Measurements from ENCODE around the gene MAP2K6. TPM values are rescaled to one million over a fixed set of nuclear protein-coding genes. Genes with fewer than 3 reads are reported as not detected.

Gene MAP2K6
- total RNA-seq, 4 donors from 2014 or later: 3.6 to 5.6 (median 4.4) TPM

DNA sequence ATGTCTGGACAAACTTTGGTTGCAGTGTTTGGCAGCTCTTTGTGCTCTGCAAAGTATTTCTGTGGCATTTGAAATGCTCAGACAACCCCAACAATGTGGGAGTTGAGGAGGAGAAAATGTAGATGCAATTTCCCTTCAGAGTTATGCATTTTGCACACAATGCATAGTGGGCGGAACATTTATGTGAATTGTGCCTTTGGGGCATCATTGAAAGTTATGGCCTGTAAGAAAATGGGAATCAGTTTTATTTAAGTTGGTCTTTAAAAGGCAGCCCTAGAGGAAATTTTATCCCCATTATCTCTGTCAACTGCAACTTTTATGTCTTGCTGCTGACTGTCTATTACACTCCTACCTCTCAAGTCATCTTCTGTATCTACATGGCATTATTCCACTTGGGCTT lies 176.2 kb downstream of the MAP2K6 start:
- Histone ChIP-seq H3K4me1 (peaks cover 0 to 10% of the 10 kb centered on the region in 2 donors), H3K36me3 (no peaks in the 10 kb centered on the region), H3K9me3 (no peaks in the 10 kb centered on the region), H3K27me3 (no peaks in the 10 kb centered on the region), H3K27ac (no peak overlapping the region), H3K4me3 (replicated peaks in 1 of 3) (no peak overlapping the region)
- 100% methylated on average over 1 of the region's 1 CpG for WGBS, 2 donors
- intact Hi-C loops (cut with DNase I): no loop called here
- no peak for DNase-seq
- TF ChIP-seq, protein P1, sequence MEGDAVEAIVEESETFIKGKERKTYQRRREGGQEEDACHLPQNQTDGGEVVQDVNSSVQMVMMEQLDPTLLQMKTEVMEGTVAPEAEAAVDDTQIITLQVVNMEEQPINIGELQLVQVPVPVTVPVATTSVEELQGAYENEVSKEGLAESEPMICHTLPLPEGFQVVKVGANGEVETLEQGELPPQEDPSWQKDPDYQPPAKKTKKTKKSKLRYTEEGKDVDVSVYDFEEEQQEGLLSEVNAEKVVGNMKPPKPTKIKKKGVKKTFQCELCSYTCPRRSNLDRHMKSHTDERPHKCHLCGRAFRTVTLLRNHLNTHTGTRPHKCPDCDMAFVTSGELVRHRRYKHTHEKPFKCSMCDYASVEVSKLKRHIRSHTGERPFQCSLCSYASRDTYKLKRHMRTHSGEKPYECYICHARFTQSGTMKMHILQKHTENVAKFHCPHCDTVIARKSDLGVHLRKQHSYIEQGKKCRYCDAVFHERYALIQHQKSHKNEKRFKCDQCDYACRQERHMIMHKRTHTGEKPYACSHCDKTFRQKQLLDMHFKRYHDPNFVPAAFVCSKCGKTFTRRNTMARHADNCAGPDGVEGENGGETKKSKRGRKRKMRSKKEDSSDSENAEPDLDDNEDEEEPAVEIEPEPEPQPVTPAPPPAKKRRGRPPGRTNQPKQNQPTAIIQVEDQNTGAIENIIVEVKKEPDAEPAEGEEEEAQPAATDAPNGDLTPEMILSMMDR (IDR thresholded peaks at IDR 0.05): no peak
- no peak for TF ChIP-seq POLR2A (IDR thresholded peaks at IDR 0.05)

DNA sequence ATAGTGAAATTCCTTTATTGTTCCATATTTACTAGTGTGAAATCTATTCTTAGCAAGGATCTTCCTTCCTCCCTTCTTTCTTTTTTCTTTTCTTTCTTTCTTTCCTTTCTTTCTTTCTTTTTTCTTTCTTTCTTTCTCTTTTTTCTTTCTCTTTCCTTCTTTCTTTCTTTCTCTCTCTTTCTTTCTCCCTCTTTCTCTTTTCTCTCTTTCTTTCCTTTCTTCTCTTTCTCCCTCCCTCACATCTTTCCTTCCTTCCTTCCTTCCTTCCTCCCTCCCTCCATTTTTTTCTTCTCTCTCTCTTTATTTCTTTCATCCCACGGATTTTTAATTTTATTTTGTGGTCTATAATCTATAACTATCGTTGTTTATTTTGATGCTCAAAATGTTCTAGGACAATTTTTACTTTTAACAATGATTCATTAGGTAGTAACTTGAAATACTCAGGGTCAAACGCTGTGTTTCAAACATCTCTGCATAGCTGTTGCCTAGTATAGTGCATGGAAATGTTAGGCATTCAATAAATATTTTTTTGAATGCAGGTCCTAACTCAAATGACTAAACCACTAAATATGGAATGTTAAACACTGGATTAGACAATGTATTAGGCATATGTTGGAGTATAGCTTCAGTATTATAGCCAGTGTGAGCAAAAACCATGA lies 178.3 kb downstream of the MAP2K6 start:
- WGBS, 2 donors: 74 to 83% methylated on average over 3 of the region's 3 CpGs
- no peaks in the 10 kb centered on the region for H3K27me3 ChIP-seq

DNA sequence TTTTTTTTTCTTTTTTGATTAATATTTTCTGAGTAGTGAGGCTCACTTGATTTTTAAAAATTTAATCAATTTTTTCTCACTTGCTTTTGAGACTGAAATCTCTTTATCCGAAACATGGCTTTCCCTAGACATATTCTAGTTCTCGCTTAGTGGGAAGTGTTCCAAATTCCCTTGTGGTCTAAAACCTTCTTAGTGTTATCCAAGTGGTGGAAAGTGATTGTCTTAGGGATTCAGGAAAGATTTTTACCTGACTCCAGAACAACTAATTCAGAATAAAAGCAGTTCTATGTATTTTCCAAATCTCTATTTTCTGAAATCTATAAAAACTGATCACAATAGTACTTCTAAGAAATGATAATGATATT lies 178.8 kb downstream of the MAP2K6 start:
- DNase-seq: no peak
- no peaks in the 10 kb centered on the region for H3K27me3 ChIP-seq
- intact Hi-C loops (cut with DNase I): no loop called here
- H3K36me3 ChIP-seq: no peaks in the 10 kb centered on the region
- TF ChIP-seq, protein P1 (IDR thresholded peaks at IDR 0.05): no peak
- no peak for TF ChIP-seq POLR2A (IDR thresholded peaks at IDR 0.05)
- H3K27ac ChIP-seq: no peak overlapping the region
- H3K4me3 ChIP-seq (replicated peaks in 1 of 3): no peak overlapping the region
- H3K4me1 ChIP-seq: peaks cover 7 to 20% of the 10 kb centered on the region in 2 donors
- 96 to 98% methylated on average over 2 of the region's 2 CpGs for WGBS, 2 donors
- no peaks in the 10 kb centered on the region for H3K9me3 ChIP-seq

More for the DNA sequence above, 178.3 kb downstream of the MAP2K6 start:
- Histone ChIP-seq H3K4me1 (peaks cover 7 to 20% of the 10 kb centered on the region in 2 donors), H3K4me3 (replicated peaks in 1 of 3) (no peak overlapping the region), H3K36me3 (no peaks in the 10 kb centered on the region), H3K9me3 (no peaks in the 10 kb centered on the region), H3K27ac (no peak overlapping the region)
- TF ChIP-seq, protein P1 (IDR thresholded peaks at IDR 0.05): no peak
- no peak for TF ChIP-seq POLR2A (IDR thresholded peaks at IDR 0.05)
- intact Hi-C loops (cut with DNase I): no loop called here
- no peak for DNase-seq

DNA sequence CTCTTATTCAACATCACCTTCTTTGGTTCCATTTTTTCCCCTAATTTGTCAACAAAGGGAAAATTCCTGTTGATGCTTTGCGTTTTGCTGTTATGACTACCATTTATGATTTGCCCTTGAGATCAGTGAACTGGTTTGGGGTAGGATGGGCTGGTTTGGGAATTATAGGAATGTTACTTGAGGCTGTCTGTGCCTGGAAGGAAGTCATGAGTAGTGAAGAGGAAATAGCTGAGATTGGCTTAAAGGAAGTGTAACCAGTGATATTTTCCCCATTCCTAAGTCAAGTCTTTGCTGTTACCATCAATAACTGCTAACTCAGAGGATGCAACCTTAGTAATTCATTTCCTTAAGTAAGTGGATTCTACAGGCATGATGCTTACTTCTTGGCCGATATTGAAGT lies 179.2 kb downstream of the MAP2K6 start:
- Histone ChIP-seq H3K4me1 (peaks cover 7 to 16% of the 10 kb centered on the region in 2 donors), H3K27me3 (no peaks in the 10 kb centered on the region), H3K27ac (no peak overlapping the region), H3K36me3 (no peaks in the 10 kb centered on the region), H3K4me3 (replicated peaks in 1 of 3) (no peak overlapping the region), H3K9me3 (no peaks in the 10 kb centered on the region)
- TF ChIP-seq, protein P1 (IDR thresholded peaks at IDR 0.05): no peak
- no peak for TF ChIP-seq POLR2A (IDR thresholded peaks at IDR 0.05)
- 89 to 90% methylated on average over 2 of the region's 2 CpGs for WGBS, 2 donors
- intact Hi-C loops (cut with DNase I): no loop called here
- no peak for DNase-seq

DNA sequence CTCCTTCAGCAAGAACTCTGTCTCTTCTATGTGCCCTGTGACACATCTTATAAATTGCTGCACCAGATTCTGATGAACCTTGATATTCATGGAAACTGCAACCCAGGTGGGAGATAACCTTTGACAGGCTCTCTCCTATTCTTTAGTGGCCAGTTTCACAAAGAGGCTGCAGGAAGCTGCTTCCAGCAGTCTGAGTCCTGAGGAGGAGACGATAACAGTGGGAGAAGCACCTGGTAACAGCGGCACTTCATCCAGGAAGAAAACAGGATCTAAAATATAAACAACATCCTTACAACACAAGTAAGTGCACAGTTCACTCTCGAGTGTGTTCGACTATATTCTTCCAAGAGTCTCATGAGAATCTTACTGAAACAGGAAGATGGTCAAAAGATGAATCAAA lies 180.1 kb downstream of the MAP2K6 start:
- Histone ChIP-seq H3K36me3 (no peaks in the 10 kb centered on the region), H3K27me3 (no peaks in the 10 kb centered on the region), H3K27ac (no peak overlapping the region), H3K9me3 (no peaks in the 10 kb centered on the region), H3K4me1 (peaks cover 7 to 11% of the 10 kb centered on the region in 2 donors), H3K4me3 (replicated peaks in 1 of 3) (no peak overlapping the region)
- intact Hi-C loops (cut with DNase I): no loop called here
- TF ChIP-seq, protein P1 (IDR thresholded peaks at IDR 0.05): no peak
- TF ChIP-seq POLR2A (IDR thresholded peaks at IDR 0.05): no peak
- 66 to 75% methylated on average over 4 of the region's 4 CpGs for WGBS, 2 donors
- no peak for DNase-seq
